Activated CD4-positive, alpha-beta T cell treated with anti-CD3 and anti-CD28 coated beads for 36 hours (primary cell): ENCODE results near the gene ZAR1. TPM values are rescaled to one million over a fixed set of nuclear protein-coding genes. Genes with fewer than 3 reads are reported as not detected.
A peak's percentile ranks its signal among the peaks of the same experiment; 100 is the strongest.
"Not testable (repeated sequence)": the region's sequence is repeated elsewhere in the genome, so short reads cannot be mapped to it uniquely, and the experiment has no call there.

Source experiments
- ATAC-seq: fragments of 200-7000 bp; cut with Tn5 transposase; one replicate; pipeline ENCODE4 v1.10.0; 2021; ENCODE audit warnings: mild to moderate bottlenecking, moderate library complexity
- CTCF ChIA-PET: fragments of 350-600 bp; sonication (Branson Sonifier 250); formaldehyde crosslinking; loops from one replicate; lab custom pipeline; 2021; ENCODE audit warnings: antibody characterized with exemption; lab: Charles Lee
- POLR2A ChIA-PET: fragments of 350-600 bp; sonication (Branson Sonifier 250); formaldehyde crosslinking; loops from one replicate; lab custom pipeline; 2021; ENCODE audit warnings: antibody characterized with exemption, inconsistent platforms; lab: Charles Lee
- DNase-seq: peaks from one replicate; pipeline ENCODE4 v3.0.0-alpha.2; 2020
- H3K27ac Mint-ChIP-seq: one replicate; pipeline ENCODE4 v1.8.0; 2021; ENCODE audit warnings: mixed read lengths
- H3K27me3 Mint-ChIP-seq: one replicate; pipeline ENCODE4 v1.8.0; 2021; ENCODE audit warnings: mixed read lengths
- H3K36me3 Mint-ChIP-seq: one replicate; pipeline ENCODE4 v1.8.0; 2021; ENCODE audit warnings: low read depth, mixed read lengths
- H3K4me1 Mint-ChIP-seq: one replicate; pipeline ENCODE4 v1.8.0; 2021; ENCODE audit warnings: mixed read lengths
- H3K4me3 Mint-ChIP-seq: one replicate; pipeline ENCODE4 v1.8.0; 2021; ENCODE audit warnings: mild to moderate bottlenecking, moderate library complexity, mixed read lengths
- H3K9me3 Mint-ChIP-seq: one replicate; pipeline ENCODE4 v1.8.0; 2021; ENCODE audit warnings: low read depth, mixed read lengths
- intact Hi-C, 2 experiments: fragments of 100-400 bp; cut with DNase I in 1 of 2; cut with micrococcal nuclease in 1 of 2; formaldehyde crosslinking; loops; one replicate each; pipeline versions ENCODE4 v1.14.2 to v1.15.1; 2022 to 2024; cut with DNase I, micrococcal nuclease
- total RNA-seq, 2 experiments: library from RNA; stranded (reverse); gene quantifications; one replicate each; pipeline ENCODE4 v1.2.3, GENCODE V29; 2021

The ZAR1 gene, protein sequence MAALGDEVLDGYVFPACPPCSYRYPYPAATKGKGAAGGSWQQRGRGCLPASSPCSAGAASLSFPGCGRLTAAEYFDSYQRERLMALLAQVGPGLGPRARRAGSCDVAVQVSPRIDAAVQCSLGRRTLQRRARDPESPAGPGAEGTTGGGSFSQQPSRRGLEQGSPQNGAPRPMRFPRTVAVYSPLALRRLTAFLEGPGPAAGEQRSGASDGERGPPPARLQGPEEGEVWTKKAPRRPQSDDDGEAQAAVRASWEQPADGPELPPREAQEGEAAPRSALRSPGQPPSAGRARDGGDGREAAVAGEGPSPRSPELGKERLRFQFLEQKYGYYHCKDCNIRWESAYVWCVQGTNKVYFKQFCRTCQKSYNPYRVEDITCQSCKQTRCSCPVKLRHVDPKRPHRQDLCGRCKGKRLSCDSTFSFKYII
- not detected for total RNA-seq

DNA sequence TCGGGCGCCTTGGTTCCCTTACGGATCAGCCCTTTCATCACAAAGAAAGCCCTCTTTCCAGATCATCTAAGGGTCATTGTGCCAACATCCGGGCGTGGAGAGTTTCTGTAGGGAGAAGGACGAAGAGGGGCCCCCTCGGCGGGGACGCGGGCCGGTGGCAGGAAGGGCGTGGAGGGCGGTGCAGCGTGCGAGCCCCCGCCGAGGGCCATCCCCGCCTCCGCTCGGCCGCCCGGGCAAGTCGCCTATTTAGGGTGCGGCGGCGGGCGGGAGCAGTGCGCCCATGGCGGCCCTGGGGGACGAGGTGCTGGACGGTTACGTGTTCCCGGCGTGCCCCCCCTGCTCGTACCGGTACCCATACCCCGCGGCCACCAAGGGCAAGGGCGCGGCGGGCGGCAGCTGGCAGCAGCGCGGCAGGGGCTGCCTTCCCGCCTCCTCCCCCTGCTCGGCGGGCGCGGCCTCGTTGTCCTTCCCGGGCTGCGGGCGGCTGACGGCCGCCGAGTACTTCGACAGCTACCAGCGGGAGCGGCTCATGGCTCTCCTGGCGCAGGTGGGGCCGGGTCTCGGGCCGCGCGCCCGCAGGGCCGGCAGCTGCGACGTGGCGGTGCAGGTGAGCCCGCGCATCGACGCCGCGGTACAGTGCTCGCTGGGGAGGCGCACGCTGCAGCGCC, at the start of gene ZAR1:
Gene ZAR1 (plus strand): TSS at position 241 of the 668 bp plus-strand sequence. CDS start 40 bp downstream, at position 281.
- no peak within 1 kb of the TSS for H3K27ac Mint-ChIP-seq
- H3K27me3 Mint-ChIP-seq: peaks cover 44% of the 10 kb centered on the region
- ATAC-seq: peak; percentile 41
- no peaks in the 10 kb centered on the region for H3K36me3 Mint-ChIP-seq
- H3K4me3 Mint-ChIP-seq: peak within 1 kb of the TSS; percentile 23
- DNase-seq: peak; percentile 24
- H3K4me1 Mint-ChIP-seq: no peaks in the 10 kb centered on the region
- ChIA-PET POLR2A (no interaction called here), CTCF (interaction anchor here (1.1 kb wide), 1 partner anchor 66 kb away, joined by 3 read pairs; no protein-coding TSS in a partner anchor)
- no peaks in the 10 kb centered on the region for H3K9me3 Mint-ChIP-seq
- intact Hi-C loops: no loop called here

DNA sequence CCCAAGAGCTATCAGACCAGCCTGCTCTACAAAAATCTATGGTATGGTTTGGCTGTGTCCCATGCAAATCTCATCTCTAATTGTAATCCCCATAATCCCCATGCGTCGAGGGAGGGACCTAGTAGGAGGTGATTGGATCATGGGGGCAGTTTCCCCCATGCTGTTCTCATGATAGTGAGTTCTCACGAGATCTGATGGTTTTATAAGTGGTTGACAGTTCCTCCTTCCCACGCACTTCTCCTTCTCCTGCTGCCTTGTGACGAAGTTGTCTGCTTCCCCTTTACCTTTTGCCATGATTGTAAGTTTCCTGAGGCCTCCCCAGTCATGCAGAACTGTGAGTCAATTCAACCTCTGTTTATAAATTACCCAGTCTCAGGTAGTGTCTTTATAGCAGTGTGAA, 49.1 kb upstream of the ZAR1 start:
- DNase-seq, H3K27me3 Mint-ChIP-seq, H3K27ac Mint-ChIP-seq, intact Hi-C loops, CTCF ChIA-PET, POLR2A ChIA-PET, H3K4me1 Mint-ChIP-seq, H3K36me3 Mint-ChIP-seq, ATAC-seq, H3K9me3 Mint-ChIP-seq, H3K4me3 Mint-ChIP-seq: not testable (repeated sequence)

DNA sequence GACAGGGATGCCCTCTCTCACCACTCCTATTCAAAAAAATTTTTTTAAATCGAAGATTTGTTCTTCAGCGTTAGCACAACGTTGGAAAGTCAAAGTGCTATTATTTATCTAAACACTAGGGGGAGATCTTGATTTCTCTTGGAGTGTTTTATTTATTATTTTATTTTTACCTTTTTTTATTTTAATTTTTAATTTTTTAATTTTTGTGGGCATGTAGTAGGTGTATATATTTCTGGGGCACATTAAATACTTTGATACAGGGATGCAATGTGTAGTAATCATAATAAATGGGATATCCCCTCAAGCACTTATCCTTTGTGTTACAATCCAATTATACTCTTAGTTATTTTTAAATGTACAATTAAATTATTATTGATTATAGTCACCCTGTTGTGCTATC, 44.3 kb upstream of the ZAR1 start:
- H3K27me3 Mint-ChIP-seq: no peaks in the 10 kb centered on the region
- no peak overlapping the region for H3K27ac Mint-ChIP-seq
- POLR2A ChIA-PET: no interaction called here
- no peak for ATAC-seq
- H3K4me1 Mint-ChIP-seq: no peaks in the 10 kb centered on the region
- CTCF ChIA-PET: interaction anchor here (0.8 to 1.2 kb wide), 3 partner anchors 16 to 60 kb away, joined by 3 read pairs; no protein-coding TSS in a partner anchor
- no peak for DNase-seq
- intact Hi-C loops: loop anchor here (1.0 to 5.0 kb wide), 3 partner anchors 97 to 518 kb away; no protein-coding TSS in a partner anchor
- no peak overlapping the region for H3K4me3 Mint-ChIP-seq
- no peaks in the 10 kb centered on the region for H3K36me3 Mint-ChIP-seq
- H3K9me3 Mint-ChIP-seq: no peaks in the 10 kb centered on the region

DNA sequence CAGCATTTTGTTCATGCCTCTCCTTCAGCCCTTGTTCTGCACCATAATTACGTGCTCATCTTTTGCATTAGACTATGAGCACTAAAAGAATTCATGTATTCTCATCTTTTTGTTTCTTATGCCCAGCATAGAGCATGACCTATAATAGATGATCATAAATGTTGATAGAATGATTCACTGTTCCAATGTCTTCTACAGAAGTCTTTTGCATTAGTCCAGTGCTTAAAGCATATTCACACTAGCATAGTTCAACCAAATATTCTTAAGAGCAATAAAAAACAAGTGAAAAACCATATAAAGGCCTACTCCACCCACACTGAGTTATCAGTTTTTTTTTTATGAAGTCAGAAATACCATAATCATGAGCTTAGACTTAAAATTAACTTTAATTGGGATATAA, 43.4 kb upstream of the ZAR1 start:
- ChIA-PET POLR2A (no interaction called here), CTCF (interaction anchor here (0.6 to 0.7 kb wide), 3 partner anchors 135 to 516 kb away, joined by 4 to 5 read pairs (median 4); no protein-coding TSS in a partner anchor)
- Mint-ChIP-seq H3K9me3 (no peaks in the 10 kb centered on the region), H3K4me1 (no peaks in the 10 kb centered on the region), H3K27me3 (no peaks in the 10 kb centered on the region), H3K36me3 (no peaks in the 10 kb centered on the region), H3K27ac (no peak overlapping the region), H3K4me3 (no peak overlapping the region)
- ATAC-seq (no peak), DNase-seq (no peak)
- intact Hi-C loops: loop anchor here (1.0 to 5.0 kb wide), 3 partner anchors 96 to 517 kb away; no protein-coding TSS in a partner anchor

DNA sequence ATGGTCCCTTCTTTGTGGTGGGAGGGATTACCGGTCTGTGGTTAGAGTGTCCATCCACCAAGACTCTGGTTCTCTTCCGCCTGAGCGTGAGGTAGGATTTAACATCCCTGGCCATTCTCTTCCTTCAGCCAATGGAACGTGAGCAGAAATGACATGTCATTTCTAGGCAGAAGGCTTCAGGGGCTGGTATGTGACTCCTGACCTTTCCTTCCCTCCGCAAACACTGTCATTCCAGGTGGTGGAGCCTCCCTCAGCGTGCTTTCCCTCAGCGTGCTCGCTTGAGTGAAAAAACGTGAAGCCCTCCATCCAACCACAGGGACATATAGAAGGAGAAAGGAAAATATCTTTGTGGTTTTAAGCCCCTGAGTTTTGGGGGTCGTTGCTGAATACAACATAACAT, 40.9 kb upstream of the ZAR1 start:
- ATAC-seq: no peak
- intact Hi-C loops: loop anchor here in 1 of 2 experiments (5.0 kb wide), 1 partner anchor 93 kb away; no protein-coding TSS in a partner anchor
- H3K9me3 Mint-ChIP-seq: no peaks in the 10 kb centered on the region
- no peak for DNase-seq
- ChIA-PET CTCF (no interaction called here), POLR2A (no interaction called here)
- no peaks in the 10 kb centered on the region for H3K27me3 Mint-ChIP-seq
- H3K36me3 Mint-ChIP-seq: no peaks in the 10 kb centered on the region
- H3K4me3 Mint-ChIP-seq: no peak overlapping the region
- no peak overlapping the region for H3K27ac Mint-ChIP-seq
- no peaks in the 10 kb centered on the region for H3K4me1 Mint-ChIP-seq

DNA sequence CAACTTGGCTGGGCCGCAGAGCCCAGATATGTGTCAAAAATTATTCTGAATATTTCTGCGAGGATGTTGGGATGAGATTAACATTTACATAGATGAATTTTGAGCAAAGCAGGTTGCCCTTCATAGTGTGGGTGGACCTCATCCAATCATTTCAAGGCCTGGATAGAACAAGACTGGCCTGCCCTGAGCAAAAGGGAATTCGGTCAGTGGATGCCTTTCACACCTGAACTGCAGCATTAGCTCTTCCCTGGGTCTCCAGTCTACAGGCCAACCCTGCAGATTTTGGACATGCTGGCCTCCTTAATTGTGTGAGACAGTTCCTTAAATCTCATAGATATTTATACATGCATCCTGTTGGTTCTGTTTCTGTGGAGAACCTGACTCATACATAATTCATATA, 39.3 kb upstream of the ZAR1 start:
- H3K27ac Mint-ChIP-seq: no peak overlapping the region
- DNase-seq (no peak), ATAC-seq (peak; percentile 30)
- POLR2A ChIA-PET: no interaction called here
- H3K27me3 Mint-ChIP-seq: no peaks in the 10 kb centered on the region
- peaks cover 1% of the 10 kb centered on the region for H3K9me3 Mint-ChIP-seq
- intact Hi-C loops: no loop called here
- CTCF ChIA-PET: no interaction called here
- H3K36me3 Mint-ChIP-seq: no peaks in the 10 kb centered on the region
- H3K4me1 Mint-ChIP-seq: no peaks in the 10 kb centered on the region
- no peak overlapping the region for H3K4me3 Mint-ChIP-seq

DNA sequence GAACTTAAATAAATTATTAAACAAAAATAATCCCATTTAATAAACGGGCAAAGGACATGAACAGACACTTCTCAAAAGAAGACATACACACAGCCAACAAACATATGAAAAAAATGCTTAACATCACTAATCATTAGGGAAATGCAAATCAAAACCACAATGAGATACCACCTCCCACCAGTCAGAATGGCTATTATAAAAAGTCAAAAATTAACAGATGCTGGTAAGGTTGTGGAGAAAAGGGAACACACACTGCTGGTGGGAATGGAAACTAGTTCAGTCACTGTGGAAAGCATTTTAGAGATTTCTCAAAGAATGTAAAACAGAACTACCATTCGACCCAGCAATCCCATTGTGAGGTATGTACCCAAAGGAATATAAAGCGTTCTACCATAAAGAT, 38.4 kb upstream of the ZAR1 start:
- not testable (repeated sequence) for ATAC-seq, H3K27ac Mint-ChIP-seq, H3K27me3 Mint-ChIP-seq

DNA sequence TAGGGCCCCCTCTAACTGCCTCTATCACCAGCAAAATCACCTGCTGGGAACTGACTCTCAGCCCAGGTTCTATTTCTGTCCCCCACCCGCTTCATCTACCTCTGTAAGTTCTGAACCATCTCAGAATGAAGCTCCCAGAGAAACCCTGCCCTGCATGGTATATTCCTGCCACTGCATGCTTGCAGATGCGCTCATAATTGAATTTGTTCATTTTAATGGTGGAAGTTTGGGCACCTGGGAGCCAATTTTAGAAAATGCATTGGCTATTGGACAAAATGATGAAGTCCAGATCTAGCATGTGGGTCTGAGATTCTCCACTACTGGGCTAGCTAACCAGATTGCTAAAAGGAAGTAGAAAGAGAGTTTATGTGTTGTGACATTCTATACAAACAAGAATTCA, 35.5 kb upstream of the ZAR1 start:
- no peak for DNase-seq
- no peaks in the 10 kb centered on the region for H3K4me1 Mint-ChIP-seq
- peaks cover 7% of the 10 kb centered on the region for H3K9me3 Mint-ChIP-seq
- no peaks in the 10 kb centered on the region for H3K36me3 Mint-ChIP-seq
- POLR2A ChIA-PET: no interaction called here
- H3K27me3 Mint-ChIP-seq: no peaks in the 10 kb centered on the region
- H3K27ac Mint-ChIP-seq: no peak overlapping the region
- CTCF ChIA-PET: no interaction called here
- H3K4me3 Mint-ChIP-seq: no peak overlapping the region
- no peak for ATAC-seq
- intact Hi-C loops: no loop called here

More for the DNA sequence above, 38.4 kb upstream of the ZAR1 start:
- DNase-seq, intact Hi-C loops, CTCF ChIA-PET, H3K36me3 Mint-ChIP-seq, POLR2A ChIA-PET, H3K4me3 Mint-ChIP-seq, H3K9me3 Mint-ChIP-seq, H3K4me1 Mint-ChIP-seq: not testable (repeated sequence)

DNA sequence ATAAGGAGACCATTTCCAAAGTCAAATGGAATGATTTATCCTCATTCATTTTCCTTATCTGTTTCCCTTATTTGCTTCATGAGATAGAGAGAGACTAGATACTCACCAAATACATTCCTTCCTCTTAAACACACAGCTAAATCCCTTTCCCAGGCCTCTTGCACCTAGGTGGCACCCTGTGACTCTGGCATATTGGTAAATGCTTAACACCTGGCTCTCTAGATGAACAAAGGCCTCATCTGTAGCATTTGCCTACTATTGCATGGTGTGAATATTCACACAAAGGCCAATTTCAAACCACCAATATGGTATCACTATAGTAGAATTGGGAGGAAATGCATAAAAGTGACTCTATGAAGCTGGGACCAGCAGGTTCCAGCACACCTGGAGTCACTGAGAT, 29.1 kb upstream of the ZAR1 start:
- Mint-ChIP-seq H3K36me3 (no peaks in the 10 kb centered on the region), H3K27me3 (no peaks in the 10 kb centered on the region), H3K4me1 (no peaks in the 10 kb centered on the region), H3K9me3 (peaks cover 4% of the 10 kb centered on the region), H3K27ac (no peak overlapping the region), H3K4me3 (no peak overlapping the region)
- intact Hi-C loops: no loop called here
- ChIA-PET CTCF (no interaction called here), POLR2A (no interaction called here)
- ATAC-seq (no peak), DNase-seq (no peak)

DNA sequence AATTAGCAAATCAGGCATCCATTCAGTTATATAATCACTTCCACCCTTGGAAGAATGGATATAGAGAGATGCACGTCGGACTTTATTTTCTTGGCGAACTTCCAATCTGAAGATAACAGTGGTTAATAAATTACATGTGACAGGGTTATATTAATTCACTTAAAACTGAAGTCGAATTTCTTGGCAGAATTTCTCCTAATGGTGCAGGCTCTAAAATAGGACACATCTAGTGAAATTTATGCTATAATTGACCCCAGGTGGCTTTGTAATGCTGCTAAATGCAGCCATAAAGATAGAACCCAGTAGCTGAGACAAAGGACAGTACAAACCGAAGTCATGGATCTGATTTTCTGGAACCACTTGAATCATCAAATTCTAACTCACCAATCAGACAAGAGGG, 27.7 kb upstream of the ZAR1 start:
- Mint-ChIP-seq H3K4me1 (no peaks in the 10 kb centered on the region), H3K27me3 (no peaks in the 10 kb centered on the region), H3K36me3 (no peaks in the 10 kb centered on the region), H3K4me3 (no peak overlapping the region), H3K9me3 (peaks cover 4% of the 10 kb centered on the region), H3K27ac (no peak overlapping the region)
- intact Hi-C loops: no loop called here
- ATAC-seq (no peak), DNase-seq (no peak)
- CTCF ChIA-PET: no interaction called here
- POLR2A ChIA-PET: no interaction called here

DNA sequence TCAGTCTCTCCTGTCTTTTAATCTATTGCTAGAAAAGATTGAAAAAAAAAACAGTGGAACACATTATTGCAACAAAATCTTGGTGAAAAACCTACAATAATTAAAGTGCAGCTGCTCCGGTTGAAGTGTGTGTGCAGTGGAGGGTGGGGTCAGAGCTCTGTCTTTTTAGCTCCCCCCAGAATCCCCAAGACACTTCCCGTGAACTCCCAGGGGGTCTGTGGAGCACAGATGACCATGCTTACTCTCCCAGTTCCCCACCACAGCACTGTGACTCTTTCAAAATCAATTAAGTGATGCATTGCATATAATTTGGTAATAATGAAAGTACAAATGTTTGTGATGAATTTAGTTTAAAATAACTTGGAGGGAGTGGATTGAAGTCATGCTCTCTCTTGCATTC, 22.6 kb upstream of the ZAR1 start:
- Mint-ChIP-seq H3K27me3 (peaks cover 4% of the 10 kb centered on the region), H3K36me3 (no peaks in the 10 kb centered on the region), H3K4me3 (no peak overlapping the region), H3K4me1 (no peaks in the 10 kb centered on the region), H3K27ac (no peak overlapping the region), H3K9me3 (no peaks in the 10 kb centered on the region)
- intact Hi-C loops: no loop called here
- DNase-seq (no peak), ATAC-seq (no peak)
- POLR2A ChIA-PET: no interaction called here
- CTCF ChIA-PET: interaction anchor here (1.6 kb wide), 1 partner anchor 78 kb away, joined by 5 read pairs; no protein-coding TSS in a partner anchor
